SK-N-SH (cell line): ENCODE results near the gene CUL9.

Experiments used
- SIN3A ChIP-seq: IDR thresholded peaks from 2 replicates; pipeline ENCODE4 v1.6.1; 2012; ENCODE audit warnings: low read depth, mild to moderate bottlenecking, low read length, moderate library complexity, borderline replicate concordance
- TEAD4 ChIP-seq: IDR thresholded peaks from 2 replicates; pipeline ENCODE4 v1.4.0; 2012; ENCODE audit warnings: mild to moderate bottlenecking, borderline replicate concordance; ENCODE audit not compliant: insufficient read depth
- TF ChIP-seq, protein P1 (sequence below): fragments of 200-600 bp; sonication (generic); IDR thresholded peaks from 2 replicates; pipeline ENCODE4 v1.6.1; 2017; ENCODE audit warnings: antibody characterized with exemption, mild to moderate bottlenecking, moderate library complexity
- TF ChIP-seq, protein P2 (sequence below): IDR thresholded peaks from 2 replicates; pipeline ENCODE4 v1.4.0; 2012; ENCODE audit warnings: low read depth

DNA sequence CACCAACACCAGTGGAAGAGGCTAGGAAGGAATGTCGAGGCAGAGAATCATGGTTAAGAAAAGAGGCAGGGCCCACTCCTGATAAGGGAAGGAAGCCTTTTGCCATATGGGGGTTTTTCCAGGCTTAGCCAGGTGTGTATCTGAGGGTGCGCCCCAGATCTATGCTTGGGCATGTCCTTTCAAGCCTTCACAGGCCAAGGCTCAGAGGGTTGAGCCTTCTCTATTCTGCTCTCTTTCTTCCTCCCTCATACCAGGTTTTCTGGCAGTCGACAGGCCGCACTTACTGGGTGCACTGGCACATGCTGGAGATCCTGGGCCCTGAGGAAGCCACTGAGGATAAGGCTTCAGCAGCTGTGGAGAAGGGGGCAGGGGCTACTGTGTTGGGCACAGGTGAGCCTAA is 4.7 kb downstream of the CUL9 start:
- TF ChIP-seq, protein P1, sequence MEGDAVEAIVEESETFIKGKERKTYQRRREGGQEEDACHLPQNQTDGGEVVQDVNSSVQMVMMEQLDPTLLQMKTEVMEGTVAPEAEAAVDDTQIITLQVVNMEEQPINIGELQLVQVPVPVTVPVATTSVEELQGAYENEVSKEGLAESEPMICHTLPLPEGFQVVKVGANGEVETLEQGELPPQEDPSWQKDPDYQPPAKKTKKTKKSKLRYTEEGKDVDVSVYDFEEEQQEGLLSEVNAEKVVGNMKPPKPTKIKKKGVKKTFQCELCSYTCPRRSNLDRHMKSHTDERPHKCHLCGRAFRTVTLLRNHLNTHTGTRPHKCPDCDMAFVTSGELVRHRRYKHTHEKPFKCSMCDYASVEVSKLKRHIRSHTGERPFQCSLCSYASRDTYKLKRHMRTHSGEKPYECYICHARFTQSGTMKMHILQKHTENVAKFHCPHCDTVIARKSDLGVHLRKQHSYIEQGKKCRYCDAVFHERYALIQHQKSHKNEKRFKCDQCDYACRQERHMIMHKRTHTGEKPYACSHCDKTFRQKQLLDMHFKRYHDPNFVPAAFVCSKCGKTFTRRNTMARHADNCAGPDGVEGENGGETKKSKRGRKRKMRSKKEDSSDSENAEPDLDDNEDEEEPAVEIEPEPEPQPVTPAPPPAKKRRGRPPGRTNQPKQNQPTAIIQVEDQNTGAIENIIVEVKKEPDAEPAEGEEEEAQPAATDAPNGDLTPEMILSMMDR: no peak
- TF ChIP-seq SIN3A (no peak), TEAD4 (no peak)
- TF ChIP-seq, protein P2, sequence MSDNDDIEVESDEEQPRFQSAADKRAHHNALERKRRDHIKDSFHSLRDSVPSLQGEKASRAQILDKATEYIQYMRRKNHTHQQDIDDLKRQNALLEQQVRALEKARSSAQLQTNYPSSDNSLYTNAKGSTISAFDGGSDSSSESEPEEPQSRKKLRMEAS: no peak
